ENCODE measurements around the gene CLASP1.

DNA sequence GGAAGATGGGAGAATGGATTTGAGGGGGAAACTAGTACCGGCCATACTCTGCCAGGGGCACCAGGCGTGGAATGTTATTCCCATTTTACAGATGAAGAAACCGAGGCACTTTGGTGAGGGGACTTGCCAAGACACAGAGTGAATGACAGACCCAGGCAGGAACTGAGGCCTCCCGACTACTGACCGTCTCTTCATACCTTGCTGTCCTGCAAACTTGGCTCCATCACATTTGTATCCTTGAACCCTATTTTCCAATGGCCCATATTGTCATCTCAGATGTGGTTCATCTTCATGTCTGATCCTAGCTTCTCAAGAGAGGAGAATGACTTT, 358.0 kb downstream of the CLASP1 start:
- TF ChIP-seq CTCF (IDR thresholded peaks at IDR 0.05) (no peak), POLR2A (IDR thresholded peaks at IDR 0.05) (no peak)
